NCI-H774 (cell line): ENCODE results near the gene DOCK4.

Source experiments
- DNase-seq: peaks from one replicate; lab custom pipeline; 2025; lab: John Stamatoyannopoulos, UW

The DOCK4 gene

DNA sequence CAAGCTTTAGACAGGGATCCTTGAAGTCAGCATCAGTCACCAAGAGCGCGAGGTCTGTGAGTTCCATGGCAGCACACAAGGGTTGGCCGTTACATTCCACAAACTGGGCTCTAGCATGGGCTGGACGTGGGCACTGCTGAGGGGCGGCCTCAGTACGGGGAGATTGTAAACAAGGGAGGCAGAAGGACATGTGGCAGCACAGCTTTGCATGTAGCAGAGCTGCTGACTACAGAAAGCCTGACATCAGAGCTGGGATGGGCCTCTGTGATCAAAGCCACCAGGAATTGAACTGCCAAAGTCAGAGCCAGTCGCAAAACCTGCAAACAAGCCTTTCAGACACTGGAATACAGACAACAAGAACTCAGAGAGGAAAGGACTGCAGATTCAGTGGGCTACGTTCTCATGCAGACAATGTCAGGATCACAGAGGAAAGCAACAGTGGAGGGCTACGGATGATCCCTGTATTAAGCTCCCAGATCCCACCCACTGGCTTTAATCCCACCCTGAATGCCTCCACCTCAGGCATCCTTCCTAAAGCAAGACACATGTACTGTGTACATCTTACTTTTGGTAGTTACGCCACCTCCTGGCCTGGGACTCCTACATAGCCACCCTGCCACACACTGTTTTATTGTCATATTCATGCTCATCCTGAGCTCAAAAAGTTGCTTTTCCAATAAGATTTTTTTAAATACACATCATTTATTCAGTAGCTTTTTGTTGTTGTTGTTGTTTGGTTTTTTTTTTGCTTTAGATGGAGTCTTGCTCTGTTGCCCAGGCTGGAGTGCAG is 352.8 kb downstream of the DOCK4 start:
- DNase-seq: no peak

DNA sequence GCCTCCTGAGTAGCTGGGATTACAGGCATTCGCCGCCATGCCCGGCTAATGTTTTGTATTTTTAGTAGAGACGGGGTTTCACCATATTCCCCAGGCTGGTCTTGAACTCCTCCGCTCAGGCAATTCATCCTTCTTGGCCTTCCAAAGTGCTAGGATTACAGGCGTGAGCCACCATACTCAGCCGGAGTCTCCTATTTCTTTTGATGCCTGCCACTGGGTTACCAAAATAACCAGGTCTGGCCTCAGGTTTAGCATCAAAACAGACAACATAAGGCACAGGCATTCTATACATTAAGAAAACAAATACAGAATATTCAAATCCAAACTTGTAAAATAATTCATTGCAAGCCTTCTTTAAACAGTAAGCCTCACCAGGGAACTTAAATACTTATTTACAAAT is 354.1 kb downstream of the DOCK4 start:
- no peak for DNase-seq

DNA sequence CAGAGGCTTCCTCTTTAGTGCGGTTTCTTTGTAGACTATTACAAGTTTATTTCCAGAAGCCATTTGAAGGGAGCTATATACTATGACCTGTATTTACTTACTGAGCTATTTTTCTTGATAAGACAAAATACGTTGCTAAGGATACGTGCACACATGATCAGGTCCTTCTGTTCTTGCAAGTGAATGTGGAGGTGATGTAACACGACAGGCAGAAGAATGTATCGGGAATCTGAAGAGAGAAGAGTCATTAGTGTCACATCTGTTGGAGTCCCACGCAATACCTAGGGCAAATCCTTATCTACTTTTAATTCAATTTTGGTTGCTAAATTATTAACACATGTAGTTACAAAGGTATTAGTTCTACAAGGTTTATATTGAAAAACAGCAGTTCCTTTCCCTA is 359.3 kb downstream of the DOCK4 start:
- no peak for DNase-seq

DNA sequence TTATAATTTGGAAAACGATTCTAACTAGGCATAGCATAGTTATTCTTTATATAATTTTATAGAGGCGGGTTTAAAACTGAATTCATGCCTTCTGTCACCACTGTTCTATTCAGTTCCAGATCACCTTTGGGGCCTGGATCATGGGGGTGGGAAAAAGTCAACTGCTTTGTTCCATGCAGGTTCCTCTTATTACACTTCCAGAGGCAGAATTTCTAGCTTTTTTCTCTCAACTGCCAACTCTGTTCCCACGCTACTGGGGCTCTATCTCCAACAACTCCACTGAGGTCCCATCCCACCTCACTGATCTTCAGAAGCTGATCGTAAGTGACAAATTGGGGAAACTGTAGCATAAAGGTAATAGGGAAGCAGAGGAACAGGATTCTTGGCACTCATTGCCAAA is 360.3 kb downstream of the DOCK4 start:
- DNase-seq: no peak

DNA sequence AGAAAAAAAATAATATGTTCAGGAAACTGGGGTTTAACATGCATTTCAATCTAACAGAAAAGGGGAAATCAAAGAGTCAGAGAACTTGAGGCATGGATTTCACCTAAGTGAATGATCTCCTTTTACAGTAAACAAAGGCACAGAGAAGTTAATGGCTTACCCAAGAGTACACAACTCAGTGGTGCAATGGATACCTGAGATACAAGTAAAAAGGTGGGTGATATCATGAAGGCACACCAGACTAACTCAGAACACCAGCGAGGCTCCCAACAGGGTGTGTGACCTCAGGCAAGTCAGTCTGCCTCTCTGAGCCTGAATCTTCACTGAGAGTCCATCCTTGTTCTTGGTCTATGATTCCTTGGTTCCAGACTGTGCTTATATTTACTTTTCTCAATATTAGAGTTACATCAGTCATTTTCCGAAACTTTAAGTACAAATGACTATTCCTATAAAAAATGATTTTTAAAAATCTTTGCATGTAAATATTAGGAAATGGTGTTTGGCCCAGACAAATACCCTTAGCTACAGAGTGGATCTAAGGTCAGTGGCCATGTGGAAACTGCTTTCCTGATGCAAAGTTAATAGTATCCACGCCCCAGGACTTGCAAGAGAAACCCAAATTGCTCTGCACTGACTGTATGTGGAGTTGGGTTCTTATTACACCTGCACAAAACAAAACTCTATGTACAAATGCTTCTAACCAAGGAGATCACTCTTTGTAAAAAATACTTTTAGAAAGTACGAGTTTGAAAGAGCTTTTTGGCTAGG is 361.1 kb downstream of the DOCK4 start:
- DNase-seq: no peak

DNA sequence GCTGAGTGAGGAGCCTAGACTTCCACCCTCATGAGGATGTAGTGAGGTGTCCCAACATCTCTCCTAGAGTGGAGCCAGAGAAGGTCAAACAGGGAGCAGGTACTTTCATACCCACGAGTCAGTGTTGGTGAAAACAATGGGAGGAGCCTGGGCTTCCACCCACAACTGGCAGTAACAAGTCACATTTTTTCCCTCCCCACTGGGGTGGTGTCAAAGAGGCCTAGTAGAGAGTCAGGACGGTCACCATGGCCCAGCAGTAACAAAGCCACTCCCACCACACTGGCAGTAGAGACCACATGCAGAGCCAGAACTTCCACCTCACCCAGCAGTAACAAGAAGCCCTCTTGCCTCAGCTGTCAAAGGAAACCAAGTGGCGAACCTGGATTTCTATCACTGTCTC is 363.7 kb downstream of the DOCK4 start:
- no peak for DNase-seq

DNA sequence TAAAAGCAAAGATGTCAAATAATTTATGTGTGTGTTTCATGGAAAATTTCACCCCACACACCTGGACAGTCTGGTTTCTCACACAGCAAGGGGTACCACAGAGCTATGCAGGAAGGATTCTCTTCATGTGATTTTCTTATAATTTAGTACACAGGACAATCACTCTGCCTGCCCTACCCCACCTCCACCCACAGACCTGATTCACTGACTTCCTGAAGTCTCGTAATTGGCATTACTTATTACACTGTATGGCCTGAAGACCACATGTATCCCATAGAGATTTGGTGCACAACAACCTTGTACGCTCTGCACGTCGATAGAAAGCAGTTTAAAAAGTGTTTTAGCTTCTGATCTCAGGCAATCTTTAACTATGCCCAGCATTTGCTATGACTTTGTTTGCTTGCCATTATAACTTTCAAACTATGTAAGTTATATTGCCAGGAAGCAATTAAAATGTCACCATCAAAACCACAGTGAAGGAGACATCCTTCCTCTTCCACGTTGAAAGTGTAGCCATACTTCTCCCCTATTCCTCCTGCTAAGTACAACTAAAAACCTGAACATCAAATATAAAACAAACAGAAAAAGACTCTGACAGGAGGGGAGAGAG is 364.5 kb downstream of the DOCK4 start:
- no peak for DNase-seq

DNA sequence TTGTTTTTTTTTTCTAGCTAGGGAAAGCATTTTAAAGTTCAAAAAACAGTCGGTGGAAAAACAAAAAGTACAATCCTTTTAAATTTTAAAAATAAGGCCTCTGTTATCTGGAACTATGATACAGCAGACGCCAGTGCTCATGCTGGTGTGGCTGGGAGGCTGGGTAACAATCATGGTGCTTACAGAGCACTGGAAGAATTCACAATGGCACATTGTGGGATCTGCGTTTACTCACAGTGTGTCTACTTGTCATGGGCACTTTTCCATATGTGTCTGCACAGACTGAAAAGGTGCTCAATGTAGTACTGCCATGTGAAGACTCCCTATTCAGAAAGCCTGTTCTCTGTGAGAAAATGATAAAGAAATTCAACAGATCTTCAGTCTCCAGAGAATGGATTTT is 365.7 kb downstream of the DOCK4 start:
- no peak for DNase-seq

DNA sequence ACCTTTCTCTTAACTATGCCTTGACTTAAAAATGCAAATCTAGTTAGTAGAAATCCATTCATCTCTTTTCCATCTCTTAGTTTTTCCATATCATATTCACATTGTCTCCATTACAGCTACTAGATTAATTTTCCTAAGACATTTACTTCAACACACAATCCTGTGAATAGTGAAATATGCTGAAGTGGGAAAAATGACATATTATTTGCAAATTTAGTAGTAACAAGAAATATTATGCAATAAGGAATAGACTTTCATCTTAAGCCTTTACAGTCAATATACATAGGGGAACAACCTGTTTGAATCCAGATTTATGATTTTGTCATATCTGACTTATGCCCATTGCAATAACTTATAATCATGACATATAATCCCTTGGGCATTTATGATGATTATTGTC is 366.9 kb downstream of the DOCK4 start:
- no peak for DNase-seq

DNA sequence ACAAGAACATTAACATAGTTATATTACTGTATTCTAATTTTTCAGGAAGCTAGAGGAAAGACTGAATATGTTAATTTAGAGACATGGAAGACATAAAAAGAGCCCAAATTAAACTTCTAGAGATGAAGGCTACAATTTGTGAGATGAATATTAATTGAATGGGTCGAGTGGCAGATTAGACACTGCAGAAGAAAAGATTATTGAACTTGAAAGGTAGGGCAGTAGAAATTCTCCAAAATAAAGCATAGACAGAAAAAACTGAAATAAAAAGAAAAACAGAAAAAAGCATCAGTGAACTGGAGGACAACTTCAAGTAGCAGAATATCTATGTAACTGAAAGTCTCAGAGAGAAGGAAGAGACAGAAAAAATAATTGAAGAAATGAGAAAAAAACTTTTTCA is 369.6 kb downstream of the DOCK4 start:
- DNase-seq: no peak

DNA sequence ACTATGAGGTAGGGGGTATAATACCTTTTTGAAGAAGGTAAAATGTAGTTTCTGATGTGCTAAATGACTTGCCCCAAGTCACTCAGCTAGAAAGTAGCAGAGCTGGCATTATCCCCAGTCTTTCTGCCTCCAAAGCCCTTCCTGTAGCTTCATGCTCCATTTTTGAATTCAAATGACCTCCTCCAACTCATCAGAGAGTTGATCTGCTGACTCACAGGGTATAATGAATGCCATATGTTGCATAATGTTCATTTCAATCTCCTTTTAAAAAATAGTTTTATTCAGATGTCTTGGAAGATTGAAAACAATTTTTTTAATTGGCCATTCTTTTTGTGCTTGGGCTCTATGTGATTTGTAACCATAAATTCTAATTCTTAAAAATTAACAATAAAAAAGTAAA is 371.1 kb downstream of the DOCK4 start:
- no peak for DNase-seq

DNA sequence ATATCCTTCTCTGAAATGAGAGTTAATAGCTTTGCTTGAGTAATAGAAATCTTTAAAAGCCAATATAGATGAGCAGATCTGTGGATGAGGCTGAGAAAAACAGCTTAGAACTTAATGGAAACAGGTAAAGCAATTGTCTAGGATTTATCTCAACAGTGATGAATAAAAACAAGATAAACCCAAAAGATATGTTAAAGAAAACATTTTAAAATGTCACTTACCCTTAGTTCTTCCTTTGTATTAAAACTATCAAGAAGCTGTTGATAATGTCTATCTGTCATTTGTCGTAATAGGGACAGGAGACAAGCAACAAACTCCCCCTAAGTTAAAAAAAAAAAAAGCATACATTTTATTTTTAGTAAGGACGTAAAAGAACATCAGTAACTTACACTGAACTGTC is 371.8 kb downstream of the DOCK4 start:
- no peak for DNase-seq

DNA sequence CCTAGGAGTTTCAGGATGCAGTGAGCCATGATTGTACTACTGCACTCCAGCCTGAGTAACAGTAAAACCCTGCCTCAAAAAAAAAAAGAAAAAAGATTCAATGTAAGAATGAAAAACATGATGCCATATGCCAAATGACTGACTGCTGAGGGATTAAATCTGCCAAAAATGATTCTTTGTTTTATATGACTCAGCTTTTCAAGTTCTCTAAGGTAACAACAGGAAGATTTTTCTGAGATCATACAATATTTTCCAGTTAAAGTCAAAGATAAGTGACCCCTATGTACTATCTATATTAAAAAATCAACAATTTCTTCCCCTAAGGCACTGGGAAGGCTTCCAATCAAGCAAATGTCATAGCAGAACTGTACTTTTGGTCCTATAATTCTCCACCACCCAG is 372.7 kb downstream of the DOCK4 start:
- DNase-seq: no peak

DNA sequence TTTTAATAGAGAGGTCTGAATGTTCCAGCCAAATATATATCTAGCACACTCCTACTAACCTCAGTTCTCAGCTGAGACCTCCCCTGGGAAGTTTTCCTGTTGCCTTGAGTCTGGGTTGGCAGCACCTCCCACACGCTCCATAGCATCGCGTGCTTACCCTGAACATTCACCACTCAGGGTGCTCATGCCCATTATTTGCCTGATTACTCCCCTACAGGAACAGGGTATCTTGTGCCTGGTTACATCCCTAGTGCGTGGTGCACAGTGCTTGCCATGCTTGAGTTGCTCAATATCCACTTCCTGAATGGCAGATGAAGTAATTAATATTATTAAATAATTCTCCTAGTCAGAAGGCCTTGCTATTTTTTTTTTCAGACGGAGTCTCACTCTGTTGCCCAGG is 374.0 kb downstream of the DOCK4 start:
- no peak for DNase-seq

DNA sequence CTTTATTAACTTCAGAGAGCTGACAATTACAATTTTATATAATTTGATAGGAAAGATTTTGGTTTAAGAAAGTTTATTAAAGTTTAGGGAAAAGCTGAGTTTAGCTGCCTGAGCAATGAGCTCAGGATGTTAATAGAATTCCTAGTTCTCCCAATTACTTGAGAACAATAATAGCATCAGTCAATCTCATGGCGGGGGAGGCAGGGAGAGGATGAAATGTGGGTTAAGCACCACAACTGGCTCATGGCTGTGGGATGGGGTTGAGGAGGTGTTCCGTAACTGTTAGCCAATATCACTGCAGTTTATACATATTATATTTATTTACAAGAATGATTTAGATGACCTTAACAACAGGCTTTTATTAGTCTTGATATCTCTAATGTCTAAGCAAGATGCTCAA is 377.0 kb downstream of the DOCK4 start:
- DNase-seq: no peak

DNA sequence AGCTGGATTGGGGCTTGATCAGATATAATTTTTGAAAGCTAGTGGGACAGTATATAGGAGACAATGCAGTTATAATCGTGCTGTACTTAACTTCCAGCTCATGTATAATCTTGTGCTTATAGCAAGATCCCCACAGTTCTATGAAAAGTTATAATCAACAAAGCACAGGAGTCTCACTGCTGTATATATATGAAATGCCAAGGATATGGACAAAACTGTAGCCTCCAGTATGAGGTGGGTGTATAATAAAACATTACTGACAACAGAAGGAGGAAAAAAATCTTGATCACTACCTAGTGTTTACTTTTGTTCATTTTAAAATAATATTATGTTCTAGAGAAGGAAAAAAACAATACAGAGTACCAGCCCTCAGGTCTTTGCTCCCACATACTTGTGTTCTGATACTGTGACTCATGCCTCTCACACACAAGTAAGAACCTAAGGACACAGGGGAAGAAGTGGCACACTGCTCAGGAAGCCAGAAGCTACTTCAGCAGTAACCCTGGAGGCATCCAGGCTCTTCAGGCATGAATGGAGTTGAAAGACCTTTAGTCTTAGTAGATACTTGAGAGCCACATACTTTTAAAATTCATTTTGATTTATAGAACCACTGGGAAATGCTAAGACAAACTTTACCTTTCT is 378.2 kb downstream of the DOCK4 start:
- DNase-seq: no peak

DNA sequence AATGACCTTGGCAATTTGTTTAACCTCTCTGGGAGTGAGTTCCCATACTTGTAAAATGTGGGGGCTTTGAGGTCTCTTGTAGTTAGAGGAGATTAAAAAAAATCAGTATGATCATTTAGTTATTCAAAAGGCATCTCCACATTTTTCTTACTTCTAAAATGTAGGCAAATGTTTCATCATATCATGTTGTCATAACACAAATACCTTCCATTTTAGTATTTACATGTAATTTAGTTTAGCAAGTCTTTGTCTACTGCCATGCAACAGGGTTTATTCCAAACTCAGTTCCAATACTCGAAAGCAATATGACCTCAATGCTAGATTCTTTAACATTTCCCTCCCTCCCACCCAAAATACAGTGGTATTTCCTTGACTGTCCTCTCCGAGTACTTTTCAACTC is 381.2 kb downstream of the DOCK4 start:
- no peak for DNase-seq

DNA sequence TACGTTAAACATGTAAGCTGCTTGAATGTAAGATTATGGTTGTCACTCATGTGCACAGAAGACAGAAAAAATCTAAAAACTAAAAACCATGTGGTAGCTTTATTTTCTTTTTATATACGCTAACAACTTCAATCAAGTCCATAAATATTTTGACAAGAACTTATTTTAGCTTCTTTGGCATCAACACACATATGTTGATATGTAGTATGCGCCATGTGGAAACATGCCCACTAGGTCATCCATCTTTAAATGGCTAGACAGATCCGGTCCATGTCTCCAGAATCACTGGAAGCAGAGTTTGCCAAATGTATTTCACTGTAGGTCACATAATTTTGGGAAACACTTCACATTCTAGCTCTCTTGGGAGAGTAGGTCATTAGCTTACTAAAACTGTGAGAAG is 382.4 kb downstream of the DOCK4 start:
- DNase-seq: no peak

DNA sequence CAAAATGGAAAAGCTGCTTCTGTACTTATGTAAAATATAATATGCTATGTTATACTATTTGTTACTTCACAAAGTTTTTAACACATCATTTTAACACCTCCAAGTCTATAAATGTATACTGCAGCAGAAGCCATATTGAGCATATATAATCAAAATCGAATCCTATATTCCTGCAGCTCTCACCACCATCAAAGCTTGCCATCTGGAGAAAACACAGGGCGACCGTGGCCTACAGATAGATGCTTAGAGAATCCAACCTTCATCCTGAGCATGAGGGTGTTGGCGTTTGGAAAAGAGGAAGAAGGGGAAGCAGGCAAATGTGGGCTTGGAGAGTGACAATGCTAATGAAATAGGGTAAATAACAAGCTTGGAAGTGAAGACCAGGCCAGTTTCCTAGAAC is 385.2 kb downstream of the DOCK4 start:
- no peak for DNase-seq

DNA sequence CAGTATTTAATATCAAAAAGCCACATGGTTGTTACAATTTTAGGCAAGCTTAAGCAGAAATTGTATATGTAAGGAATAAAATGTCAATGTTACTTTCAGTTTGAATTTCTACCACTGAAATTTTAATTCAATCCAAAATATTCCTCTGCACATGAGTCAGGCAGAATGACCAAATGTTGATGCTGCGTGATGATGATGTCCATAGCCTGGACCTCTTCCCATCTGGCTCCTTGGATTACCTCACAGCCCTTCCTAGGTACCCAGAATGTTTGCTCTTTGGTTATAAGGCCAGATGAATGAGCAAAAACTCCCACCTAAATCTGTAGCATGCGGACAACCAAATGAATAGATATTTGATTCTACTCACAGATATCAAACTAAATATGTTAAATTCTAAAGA is 385.6 kb downstream of the DOCK4 start:
- no peak for DNase-seq

DNA sequence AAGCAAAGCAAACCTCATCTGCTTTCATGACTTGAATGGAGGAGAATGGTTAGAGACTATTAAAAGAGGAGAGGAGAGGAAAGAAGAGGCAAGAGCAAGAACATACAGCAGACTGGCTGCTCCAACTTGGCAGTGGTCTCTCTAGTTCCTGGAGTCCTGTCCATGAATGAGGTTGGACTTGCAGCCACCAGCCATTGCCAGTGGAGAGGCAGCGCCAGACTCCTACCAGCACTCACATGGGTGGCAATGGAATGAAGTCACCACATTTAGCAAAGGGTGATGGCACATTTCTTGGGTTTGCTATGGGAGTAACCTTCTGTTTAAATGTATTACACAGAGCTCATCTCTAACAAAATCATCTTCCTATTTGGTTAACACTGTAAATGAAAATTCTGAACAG is 386.1 kb downstream of the DOCK4 start:
- DNase-seq: no peak

DNA sequence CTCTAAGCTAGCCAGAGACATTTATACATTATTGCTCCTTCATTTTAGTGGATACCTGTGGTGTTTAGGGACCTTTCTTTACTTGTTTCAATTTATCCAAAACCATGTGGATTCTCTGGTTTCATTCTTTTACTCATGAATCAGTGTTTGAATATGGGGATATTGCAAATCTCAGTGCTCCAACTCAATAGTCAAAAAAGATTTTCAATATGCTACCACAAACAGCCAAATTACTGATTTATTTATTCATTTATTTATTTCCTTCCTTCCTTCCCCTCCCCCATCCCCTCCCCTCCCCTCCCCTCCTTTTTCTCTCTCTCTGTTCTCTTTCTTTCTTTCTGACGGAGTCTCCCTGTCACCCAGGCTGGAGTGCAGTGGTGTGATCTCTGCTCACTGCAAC is 390.8 kb downstream of the DOCK4 start:
- DNase-seq: no peak

DNA sequence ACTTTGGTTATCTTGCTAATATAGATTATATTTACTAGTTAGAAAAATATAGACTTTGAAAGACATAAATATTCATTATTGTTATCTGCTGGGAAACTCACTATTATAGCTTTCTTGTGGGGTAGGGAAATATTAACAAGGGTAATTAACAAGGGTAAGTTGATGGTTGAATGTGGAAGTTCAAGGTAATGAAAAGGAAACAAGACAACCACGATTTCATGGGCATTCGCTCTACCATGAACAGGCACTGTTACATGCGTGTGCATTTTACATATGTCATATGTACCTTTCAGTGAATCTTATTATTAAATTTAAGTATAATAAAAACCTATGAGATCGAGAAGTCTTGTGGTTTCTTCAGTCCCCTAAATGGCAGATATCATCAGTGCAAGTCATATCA is 392.9 kb downstream of the DOCK4 start:
- no peak for DNase-seq
